Measurements from ENCODE around the gene GLP1R.

The GLP1R gene

GRCh38 chr6:39085129-39085797 is 36.7 kb downstream of the GLP1R start:
- H3K4me3 ChIP-seq (replicated peaks; ENCODE audit: low read depth, low read length) = no peak overlapping the region
- no peak for DNase-seq (ENCODE audit: extremely low read depth, insufficient read length)
- no peaks in the 10 kb centered on the region for H3K36me3 ChIP-seq (ENCODE audit: control insufficient read depth, insufficient read depth, low read length)
- no peak for TF ChIP-seq CTCF (IDR thresholded peaks at IDR 0.05; ENCODE audit: insufficient read depth, low read length, poor library complexity, severe bottlenecking)
- H3K27me3 ChIP-seq (replicated peaks; ENCODE audit: control insufficient read depth, insufficient read depth, low read length) = peaks cover 2% of the 10 kb centered on the region

- peak; percentile 44 for DNase-seq (ENCODE audit: extremely low read depth, insufficient read length)
- TF ChIP-seq CTCF (IDR thresholded peaks at IDR 0.05; ENCODE audit: insufficient read depth, low read length, poor library complexity, severe bottlenecking) = no peak
- no peaks in the 10 kb centered on the region for H3K36me3 ChIP-seq (ENCODE audit: control insufficient read depth, insufficient read depth, low read length)
- no peak overlapping the region for H3K4me3 ChIP-seq (replicated peaks; ENCODE audit: low read depth, low read length)
- H3K27me3 ChIP-seq (replicated peaks; ENCODE audit: control insufficient read depth, insufficient read depth, low read length) = peaks cover 2% of the 10 kb centered on the region
Observed at GRCh38 chr6:39086294-39086693, 37.7 kb downstream of the GLP1R start.

GRCh38 chr6:39086711-39087110 is 38.1 kb downstream of the GLP1R start:
- H3K36me3 ChIP-seq (ENCODE audit: control insufficient read depth, insufficient read depth, low read length) = no peaks in the 10 kb centered on the region
- no peak overlapping the region for H3K4me3 ChIP-seq (replicated peaks; ENCODE audit: low read depth, low read length)
- DNase-seq (ENCODE audit: extremely low read depth, insufficient read length) = no peak
- TF ChIP-seq CTCF (IDR thresholded peaks at IDR 0.05; ENCODE audit: insufficient read depth, low read length, poor library complexity, severe bottlenecking) = no peak
- peaks cover 2% of the 10 kb centered on the region for H3K27me3 ChIP-seq (replicated peaks; ENCODE audit: control insufficient read depth, insufficient read depth, low read length)

GRCh38 chr6:39087197-39087596 is 38.6 kb downstream of the GLP1R start:
- no peak for DNase-seq (ENCODE audit: extremely low read depth, insufficient read length)
- Histone ChIP-seq H3K4me3 (replicated peaks; ENCODE audit: low read depth, low read length) (no peak overlapping the region), H3K36me3 (ENCODE audit: control insufficient read depth, insufficient read depth, low read length) (no peaks in the 10 kb centered on the region), H3K27me3 (replicated peaks; ENCODE audit: control insufficient read depth, insufficient read depth, low read length) (peaks cover 2% of the 10 kb centered on the region)
- no peak for TF ChIP-seq CTCF (IDR thresholded peaks at IDR 0.05; ENCODE audit: insufficient read depth, low read length, poor library complexity, severe bottlenecking)

GRCh38 chr6:39088331-39088730 is 39.8 kb downstream of the GLP1R start:
- no peaks in the 10 kb centered on the region for H3K36me3 ChIP-seq (ENCODE audit: control insufficient read depth, insufficient read depth, low read length)
- no peak overlapping the region for H3K4me3 ChIP-seq (replicated peaks; ENCODE audit: low read depth, low read length)
- no peak for DNase-seq (ENCODE audit: extremely low read depth, insufficient read length)
- no peak for TF ChIP-seq CTCF (IDR thresholded peaks at IDR 0.05; ENCODE audit: insufficient read depth, low read length, poor library complexity, severe bottlenecking)
- H3K27me3 ChIP-seq (replicated peaks; ENCODE audit: control insufficient read depth, insufficient read depth, low read length) = peaks cover 2% of the 10 kb centered on the region

- H3K4me3 ChIP-seq (replicated peaks; ENCODE audit: low read depth, low read length) = no peak overlapping the region
- H3K36me3 ChIP-seq (ENCODE audit: control insufficient read depth, insufficient read depth, low read length) = no peaks in the 10 kb centered on the region
- DNase-seq (ENCODE audit: extremely low read depth, insufficient read length) = no peak
- H3K27me3 ChIP-seq (replicated peaks; ENCODE audit: control insufficient read depth, insufficient read depth, low read length) = peaks cover 2% of the 10 kb centered on the region
- TF ChIP-seq CTCF (IDR thresholded peaks at IDR 0.05; ENCODE audit: insufficient read depth, low read length, poor library complexity, severe bottlenecking) = no peak
Observed at GRCh38 chr6:39090036-39090435, 41.5 kb downstream of the GLP1R start.

All from GM06990 (cell line).